Spleen (tissue), 11 donors: ENCODE results near the gene BACH2. TPM values are rescaled to one million over a fixed set of nuclear protein-coding genes. Genes with fewer than 3 reads are reported as not detected.
"Not testable (repeated sequence)": the region's sequence is repeated elsewhere in the genome, so short reads cannot be mapped to it uniquely, and the experiment has no call there.

Experiments used
- DNase-seq: peaks from one replicate; pipeline ENCODE4 v3.0.0-alpha.2; 2020
- H3K27ac ChIP-seq, 8 donors: fragments of 200-600 bp; sonication (generic) in 7 of 8; 1 replicate in 4 of 8; 2 replicates in 4 of 8; pipeline versions ENCODE4 v1.5.0 to v1.8.0; 2016 to 2021; ENCODE audit warnings: inconsistent platforms in 4 of 8, mild to moderate bottlenecking in 4 of 8, moderate library complexity in 1 of 8
- H3K27me3 ChIP-seq, 7 donors: fragments of 200-600 bp; sonication (generic) in 6 of 7; replicated peaks in 1 of 7; 1 replicate in 4 of 7; 2 replicates in 3 of 7; pipeline versions ENCODE4 v1.5.0 to v1.8.0; 2016 to 2021; ENCODE audit warnings: inconsistent platforms in 3 of 7, mild to moderate bottlenecking in 1 of 7
- H3K36me3 ChIP-seq, 6 donors: fragments of 200-600 bp; sonication (generic) in 5 of 6; 1 replicate in 4 of 6; 2 replicates in 2 of 6; pipeline versions ENCODE4 v1.5.0 to v1.8.0; 2016 to 2021; ENCODE audit warnings: inconsistent platforms in 2 of 6
- H3K4me1 ChIP-seq, 6 donors: fragments of 200-600 bp; sonication (generic) in 5 of 6; 1 replicate in 3 of 6; 2 replicates in 3 of 6; pipeline versions ENCODE4 v1.5.0 to v1.8.0; 2016 to 2021; ENCODE audit warnings: inconsistent platforms in 3 of 6
- H3K4me3 ChIP-seq, 8 donors: fragments of 200-600 bp; sonication (generic) in 7 of 8; 1 replicate in 4 of 8; 2 replicates in 4 of 8; pipeline versions ENCODE4 v1.5.0 to v1.8.0; 2016 to 2021; ENCODE audit warnings: inconsistent platforms in 4 of 8, mild to moderate bottlenecking in 4 of 8, moderate library complexity in 2 of 8
- H3K9me3 ChIP-seq, 8 donors: fragments of 200-600 bp; sonication (generic) in 7 of 8; 1 replicate in 4 of 8; 2 replicates in 4 of 8; pipeline versions ENCODE4 v1.5.0 to v1.8.0; 2016 to 2021; ENCODE audit warnings: inconsistent platforms in 4 of 8
- CTCF ChIP-seq, 11 experiments: fragments of 200-600 bp in 7 of 11; fragments of 450-650 bp in 4 of 11; sonication (generic) in 4 of 11; IDR thresholded peaks in 8 of 11; conservative IDR thresholded peaks in 3 of 11; 1 replicate in 7 of 11; 2 replicates in 4 of 11; pipeline versions ENCODE4 v1.4.0 to v1.8.0; 2016 to 2021; ENCODE audit warnings: antibody characterized with exemption in 11 of 11, inconsistent platforms in 4 of 11, mild to moderate bottlenecking in 1 of 11
- POLR2A ChIP-seq, 3 donors: fragments of 450-650 bp; IDR thresholded peaks; one replicate each; pipeline ENCODE4 v1.5.1; 2017; ENCODE audit warnings: antibody characterized with exemption in 3 of 3, mild to moderate bottlenecking in 1 of 3
- POLR2AphosphoS5 ChIP-seq, 3 donors: sonication (generic); formaldehyde crosslinking; IDR thresholded peaks; one replicate each; pipeline ENCODE4 v1.5.1; 2017; ENCODE audit warnings: antibody characterized with exemption in 3 of 3
- WGBS, 5 donors: extraction: QIAGEN DNeasy Blood & Tissue Kit in 3 of 5; methylation state at CpG; one replicate each; pipeline versions ENCODE4 v1.1.5 to v1.1.7; 2013 to 2018; 5-methylcytosine and 5-hydroxymethylcytosine counted together
- intact Hi-C: fragments of 100-400 bp; cut with DNase I; formaldehyde crosslinking; loops from one replicate; pipeline ENCODE4 v1.15.0; 2023; ENCODE audit warnings: low total_unique reads
- polyA plus RNA-seq, 3 donors: library from polyadenylated mRNA; stranded (reverse); fragments of 200-250 nt; gene quantifications; one replicate each; pipeline ENCODE4 v1.2.1, GENCODE V29; 2013
- total RNA-seq, 7 donors: library from RNA; depleted of rRNA in 3 of 7; stranded (reverse); fragments of >200 nt in 3 of 7; fragmentation: NEBNext Ultra II Directional in 4 of 7; extraction: Animal tissue kit (Norgen Biotek cat#: 25700) in 4 of 7; gene quantifications; one replicate each; pipeline versions ENCODE4 v1.1.0 to v1.2.1, GENCODE V29; 2016 to 2021
- donor health status: healthy with polysubstance abuse.
- donor health status: DM: no; HTN: no; CAD: no; lungs with moderate emphysema.
- donor health status: DM: no; HTN: no; CAD: no.
- donor health status: Bipolar disorder and iron deficiency.
- donor health status: healthy.
- donor health status: DM: no; HTN: no; CAD: no.
- donor health status: DM: yes; HTN: yes; CAD: no.

The BACH2 gene
- total and polyA plus RNA-seq, 10 donors: 3.0 to 53.8 (median 32.3) TPM

DNA sequence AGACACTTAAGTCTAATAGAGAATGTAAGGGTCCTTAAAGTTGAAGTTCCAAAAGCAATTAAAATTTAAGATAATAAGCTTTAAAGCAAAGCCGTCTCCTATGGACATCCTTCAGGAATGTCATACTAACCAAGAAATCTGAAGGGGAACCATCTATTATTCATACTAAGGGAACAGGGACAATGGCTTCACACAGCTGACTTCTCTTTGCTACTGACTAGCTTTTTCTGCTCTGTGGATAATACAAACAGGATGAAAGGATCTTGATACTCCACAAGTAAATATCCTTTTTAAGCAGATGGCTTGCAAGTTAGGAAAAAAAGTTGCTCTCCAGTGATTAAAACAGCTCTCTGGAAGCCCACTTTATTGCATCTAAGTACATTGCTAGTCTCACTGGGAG is 178.6 kb downstream of the BACH2 start:
- Histone ChIP-seq H3K4me1 (peaks cover 0 to 26% (median 0%) of the 10 kb centered on the region in 6 donors), H3K4me3 (no peak overlapping the region), H3K27ac (no peak overlapping the region), H3K36me3 (no peaks in the 10 kb centered on the region), H3K27me3 (no peaks in the 10 kb centered on the region), H3K9me3 (peaks cover 0 to 38% (median 26%) of the 10 kb centered on the region in 8 donors)
- TF ChIP-seq POLR2AphosphoS5 (IDR thresholded peaks at IDR 0.05): no peak
- no peak for TF ChIP-seq CTCF (IDR thresholded peaks at IDR 0.05 in 8 of 11, conservative IDR thresholded peaks at IDR 0.05 in 3 of 11)
- no peak for TF ChIP-seq POLR2A (IDR thresholded peaks at IDR 0.05)
- WGBS, 5 donors: 89 to 100% (median 95%) methylated on average over 1 of the region's 1 CpG
- DNase-seq: no peak
- intact Hi-C loops: no loop called here

DNA sequence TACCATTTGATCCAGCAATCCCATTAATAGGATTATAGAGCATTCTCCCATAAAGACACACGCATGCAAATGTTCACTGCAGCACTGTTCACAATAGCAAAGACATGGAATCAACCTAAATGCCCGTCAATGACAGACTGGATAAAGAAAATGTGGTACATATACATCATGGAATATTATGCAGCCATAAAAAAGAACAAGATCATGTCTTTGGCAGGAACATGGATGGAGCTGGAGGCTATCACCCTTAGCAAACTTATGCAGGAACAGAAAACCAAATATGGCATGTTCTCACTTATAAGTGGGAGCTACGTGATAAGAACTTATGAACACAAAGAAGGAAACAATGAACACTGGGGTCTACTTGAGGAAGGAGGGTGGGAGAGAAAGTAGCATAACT is 180.5 kb downstream of the BACH2 start:
- H3K36me3 ChIP-seq, H3K27ac ChIP-seq, H3K4me3 ChIP-seq, DNase-seq, intact Hi-C loops, H3K27me3 ChIP-seq: not testable (repeated sequence)
- 78 to 98% (median 86%) methylated on average over 3 of the region's 3 CpGs for WGBS, 5 donors
- H3K4me1 ChIP-seq: peaks cover 0 to 11% (median 0%) of the 10 kb centered on the region in 6 donors
- peaks cover 0 to 42% (median 33%) of the 10 kb centered on the region in 8 donors for H3K9me3 ChIP-seq

DNA sequence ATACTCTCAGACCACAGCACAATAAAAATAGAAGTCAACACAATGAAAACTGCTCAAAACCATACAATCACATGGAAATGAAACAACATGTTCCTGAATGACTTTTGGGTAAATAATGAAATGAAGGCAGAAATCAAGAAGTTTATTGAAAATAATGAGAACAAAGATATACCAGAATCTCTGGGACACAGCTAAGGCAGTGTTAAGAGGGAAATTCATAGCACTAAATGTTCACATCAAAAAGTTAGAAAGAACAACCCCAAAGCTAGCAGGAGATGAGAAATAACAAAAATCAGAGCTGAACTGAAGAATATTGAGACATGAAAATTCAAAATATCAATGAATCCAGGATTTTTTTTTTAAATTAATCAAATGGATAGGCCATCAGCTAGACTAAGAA is 183.3 kb downstream of the BACH2 start:
- peaks cover 0 to 42% (median 33%) of the 10 kb centered on the region in 8 donors for H3K9me3 ChIP-seq
- H3K36me3 ChIP-seq: no peaks in the 10 kb centered on the region
- H3K4me3 ChIP-seq: no peak overlapping the region
- DNase-seq: no peak
- peaks cover 0 to 30% (median 10%) of the 10 kb centered on the region in 6 donors for H3K4me1 ChIP-seq
- TF ChIP-seq POLR2AphosphoS5 (IDR thresholded peaks at IDR 0.05) (no peak), POLR2A (IDR thresholded peaks at IDR 0.05) (no peak), CTCF (IDR thresholded peaks at IDR 0.05 in 8 of 11, conservative IDR thresholded peaks at IDR 0.05 in 3 of 11) (no peak)
- intact Hi-C loops: no loop called here
- no peak overlapping the region for H3K27ac ChIP-seq
- H3K27me3 ChIP-seq: no peaks in the 10 kb centered on the region

DNA sequence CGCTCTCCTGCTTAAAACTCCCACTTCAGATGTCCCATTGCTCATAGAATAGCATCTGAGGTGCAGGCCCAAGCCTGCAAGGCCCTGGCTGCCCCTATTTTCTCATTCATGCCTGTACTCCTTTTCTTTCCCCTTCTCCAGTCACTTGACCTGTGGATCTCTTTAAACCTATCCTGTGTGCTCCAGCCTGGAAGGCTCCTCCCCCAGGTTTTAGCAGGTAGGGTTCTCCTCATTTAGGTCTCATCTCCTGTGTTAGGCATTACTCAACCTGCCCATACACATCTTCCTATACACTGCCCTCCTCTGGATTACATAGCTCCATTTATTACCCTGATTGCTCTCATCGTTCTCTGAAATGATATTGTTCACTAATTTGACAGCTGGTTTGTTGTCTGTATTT is 185.3 kb downstream of the BACH2 start:
- intact Hi-C loops: no loop called here
- WGBS, 5 donors: 88 to 97% (median 94%) methylated on average over 2 of the region's 2 CpGs
- Histone ChIP-seq H3K36me3 (no peaks in the 10 kb centered on the region), H3K9me3 (peaks cover 0 to 37% (median 31%) of the 10 kb centered on the region in 8 donors), H3K27ac (no peak overlapping the region), H3K27me3 (no peaks in the 10 kb centered on the region), H3K4me3 (no peak overlapping the region), H3K4me1 (peaks cover 0 to 50% (median 18%) of the 10 kb centered on the region in 6 donors)
- DNase-seq: no peak
- no peak for TF ChIP-seq POLR2AphosphoS5 (IDR thresholded peaks at IDR 0.05)
- no peak for TF ChIP-seq POLR2A (IDR thresholded peaks at IDR 0.05)
- no peak for TF ChIP-seq CTCF (IDR thresholded peaks at IDR 0.05 in 8 of 11, conservative IDR thresholded peaks at IDR 0.05 in 3 of 11)

- no peak for DNase-seq
- Histone ChIP-seq H3K4me3 (no peak overlapping the region), H3K9me3 (peaks cover 0 to 32% (median 27%) of the 10 kb centered on the region in 8 donors), H3K27ac (no peak overlapping the region), H3K27me3 (no peaks in the 10 kb centered on the region), H3K36me3 (no peaks in the 10 kb centered on the region), H3K4me1 (peaks cover 0 to 54% (median 19%) of the 10 kb centered on the region in 6 donors)
- WGBS, 5 donors: 69 to 85% (median 81%) methylated on average over 5 of the region's 5 CpGs
- no peak for TF ChIP-seq CTCF (IDR thresholded peaks at IDR 0.05 in 8 of 11, conservative IDR thresholded peaks at IDR 0.05 in 3 of 11)
- TF ChIP-seq POLR2AphosphoS5 (IDR thresholded peaks at IDR 0.05): no peak
- no peak for TF ChIP-seq POLR2A (IDR thresholded peaks at IDR 0.05)
- intact Hi-C loops: no loop called here
Observed at GRCh38 chr6:90110971-90111370, 185.7 kb downstream of the BACH2 start.
